Stimulated activated CD4-positive, alpha-beta T cell treated with anti-CD3 and anti-CD28 coated beads, Interleukin-1b, Interleukin-23, amount 100 ng/mL, for 4 hours (primary cell): ENCODE data around the gene DNAJC11.
"Not testable (repeated sequence)": the region's sequence is repeated elsewhere in the genome, so short reads cannot be mapped to it uniquely, and the experiment has no call there.

ENCODE experiments used
- DNase-seq, 2 donors: peaks; one replicate each; pipeline ENCODE4 v3.0.0-alpha.2; 2020; ENCODE audit warnings: low read depth in 2 of 2

The DNAJC11 gene

GRCh38 chr1:6701437-6702153, at the start of gene DNAJC11:
Gene DNAJC11 (minus strand): TSS chr1:6701816. CDS start chr1:6701800, 16 bp downstream.
- peak; percentile 83 to 86 for DNase-seq

DNA sequence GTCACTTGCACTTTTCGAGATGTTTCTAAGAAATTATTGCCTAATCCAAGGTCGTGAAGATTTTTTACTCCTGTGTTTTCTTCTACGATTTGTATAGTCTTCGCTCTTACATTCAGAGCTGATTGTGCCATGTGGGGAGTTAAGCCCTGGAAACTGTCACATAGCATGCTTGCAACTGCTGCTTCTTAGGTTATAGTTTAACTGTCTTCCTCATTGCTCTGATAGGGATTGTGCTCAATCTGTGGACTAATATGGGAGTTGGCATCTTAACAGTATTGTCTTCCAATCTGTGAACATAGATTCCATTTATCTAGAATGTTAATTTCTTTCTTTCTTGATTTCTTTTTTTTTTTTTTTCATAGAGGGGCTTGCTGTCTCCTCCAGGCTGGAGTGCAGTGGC, 48.9 kb upstream of the DNAJC11 start:
- no peak for DNase-seq

DNA sequence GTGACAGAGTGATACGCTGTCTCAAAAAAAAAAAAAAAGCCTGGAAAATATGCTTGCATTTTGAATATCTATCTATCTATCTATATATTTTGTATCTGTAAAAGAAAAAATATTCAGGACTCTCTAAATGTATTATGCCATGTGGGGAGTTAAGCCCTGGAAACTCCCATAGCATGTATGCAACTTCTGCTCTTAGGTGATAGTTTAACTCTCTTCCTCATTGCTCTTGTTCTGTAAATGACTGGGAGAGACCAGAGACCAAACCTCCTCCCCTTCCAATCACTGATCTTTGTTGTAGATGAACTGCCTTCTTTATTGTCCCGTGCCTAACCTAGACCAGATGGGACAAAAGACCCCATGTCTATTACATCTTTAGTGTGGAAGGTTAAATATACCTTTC, 46.1 kb upstream of the DNAJC11 start:
- no peak for DNase-seq

GRCh38 chr1:6745073-6745472, 43.5 kb upstream of the DNAJC11 start:
- DNase-seq: no peak

- DNase-seq: no peak
Observed at GRCh38 chr1:6743189-6744101, 41.8 kb upstream of the DNAJC11 start.

DNA sequence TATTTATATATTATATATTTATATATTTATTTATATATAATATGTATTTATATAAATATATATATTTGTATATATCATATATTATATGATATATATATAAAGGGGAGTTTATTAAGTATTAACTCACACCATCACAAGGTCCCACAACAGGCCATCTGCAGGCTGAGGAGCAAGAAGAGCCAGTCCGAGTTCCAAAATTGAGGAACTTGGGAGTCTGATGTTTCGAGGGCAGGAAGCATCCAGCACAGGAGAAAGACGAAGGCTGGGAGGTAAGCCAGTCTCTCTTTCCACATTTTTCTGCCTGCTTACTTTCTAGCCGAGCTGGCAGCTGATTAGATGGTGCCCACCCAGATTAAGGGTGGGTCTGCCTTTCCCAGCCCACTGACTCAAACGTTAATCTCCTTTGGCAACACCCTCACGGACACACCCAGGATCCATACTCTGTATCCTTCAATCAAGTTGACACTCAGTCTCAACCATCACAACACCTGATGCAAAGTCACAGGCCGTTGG, 41.1 kb upstream of the DNAJC11 start:
- DNase-seq: not testable (repeated sequence)

DNA sequence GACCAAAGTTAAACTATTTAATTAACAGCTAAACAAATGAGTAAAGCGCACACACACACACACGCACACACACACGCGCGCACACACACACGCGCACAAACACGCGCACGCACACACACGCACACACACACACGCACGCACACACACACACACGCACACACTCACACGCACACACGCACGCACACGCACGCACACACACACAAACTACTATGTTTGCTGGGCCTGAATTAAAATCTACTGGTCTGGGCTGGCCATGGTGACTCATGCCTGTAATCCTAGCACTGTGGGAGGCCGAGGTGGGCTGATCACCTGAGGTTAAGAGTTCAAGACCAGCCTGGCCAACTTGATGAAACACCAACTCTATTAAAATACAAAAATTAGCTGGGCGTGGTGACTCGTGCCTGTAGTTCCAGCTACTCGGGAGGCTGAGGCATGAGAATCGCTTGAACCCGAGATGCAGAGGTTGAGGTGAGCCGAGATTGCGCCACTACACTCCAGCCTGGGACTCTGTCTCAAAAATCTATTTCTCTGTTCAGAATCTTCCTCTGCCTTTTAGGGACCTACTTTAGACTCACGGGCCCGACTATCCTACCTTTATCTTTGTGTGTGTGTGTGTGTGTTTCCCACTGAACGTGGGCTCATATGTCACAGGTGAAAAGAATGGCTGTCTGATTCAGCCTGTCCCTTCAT, 37.5 kb upstream of the DNAJC11 start:
- no peak for DNase-seq

DNA sequence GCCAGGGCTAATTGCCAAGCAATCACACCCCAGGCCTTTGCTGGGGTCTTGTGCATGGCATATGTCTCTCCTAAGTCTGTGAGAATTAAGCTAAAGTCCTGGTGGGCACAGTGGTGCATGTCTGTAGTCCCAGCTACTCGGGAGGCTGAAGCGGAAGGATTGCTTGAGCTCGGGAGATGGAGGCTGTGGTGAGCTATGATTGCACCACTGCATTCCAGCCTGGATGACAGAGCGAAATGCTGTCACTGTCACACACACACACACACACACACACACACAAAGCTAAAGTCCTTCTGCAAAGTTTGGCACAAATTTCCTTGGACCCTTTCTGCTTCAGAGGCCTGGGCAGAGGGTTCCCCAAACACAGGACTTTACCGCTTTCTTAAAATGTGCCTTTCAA, 31.3 kb upstream of the DNAJC11 start:
- DNase-seq: no peak

DNA sequence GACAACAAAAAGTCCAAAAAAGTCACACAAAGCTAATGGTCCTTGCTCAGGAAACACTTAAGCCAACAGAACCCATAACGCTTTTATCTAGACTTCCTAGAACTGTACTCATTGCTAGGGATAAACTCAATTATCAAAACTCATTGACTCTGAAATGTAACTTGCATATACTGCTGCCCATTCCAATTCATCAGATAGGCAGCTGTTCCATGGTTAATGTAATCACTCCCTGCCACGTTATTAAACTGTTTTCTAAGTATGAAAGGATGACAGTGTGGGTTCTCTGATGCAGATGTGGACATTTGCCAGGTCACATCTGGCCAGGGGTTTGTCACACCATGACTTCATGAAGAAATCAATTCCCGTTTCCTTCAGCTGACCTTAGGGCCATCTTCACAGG, 30.3 kb upstream of the DNAJC11 start:
- no peak for DNase-seq

DNA sequence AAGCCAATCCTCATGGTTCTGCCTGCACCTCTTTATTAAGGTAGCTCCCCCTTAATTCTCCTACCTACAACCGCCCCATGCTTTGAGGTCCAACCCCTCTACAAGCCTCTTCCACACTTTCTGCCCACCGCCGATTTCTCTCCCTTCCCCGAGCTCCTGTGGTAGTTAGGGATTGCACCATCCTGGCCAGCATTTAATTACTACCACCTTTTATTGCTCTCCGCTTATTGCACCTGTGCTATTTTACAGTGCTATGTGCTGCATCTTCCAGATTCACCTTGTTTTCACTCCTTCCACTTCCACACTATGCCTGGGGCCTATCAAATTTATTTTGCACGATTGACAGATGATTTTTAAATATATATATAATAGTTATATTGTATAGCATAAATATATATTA, 29.3 kb upstream of the DNAJC11 start:
- no peak for DNase-seq

- no peak for DNase-seq
Observed at GRCh38 chr1:6730473-6730872, 28.9 kb upstream of the DNAJC11 start.

- peak; percentile 54 to 56 for DNase-seq
Observed at GRCh38 chr1:6727535-6727934, 25.9 kb upstream of the DNAJC11 start.

DNA sequence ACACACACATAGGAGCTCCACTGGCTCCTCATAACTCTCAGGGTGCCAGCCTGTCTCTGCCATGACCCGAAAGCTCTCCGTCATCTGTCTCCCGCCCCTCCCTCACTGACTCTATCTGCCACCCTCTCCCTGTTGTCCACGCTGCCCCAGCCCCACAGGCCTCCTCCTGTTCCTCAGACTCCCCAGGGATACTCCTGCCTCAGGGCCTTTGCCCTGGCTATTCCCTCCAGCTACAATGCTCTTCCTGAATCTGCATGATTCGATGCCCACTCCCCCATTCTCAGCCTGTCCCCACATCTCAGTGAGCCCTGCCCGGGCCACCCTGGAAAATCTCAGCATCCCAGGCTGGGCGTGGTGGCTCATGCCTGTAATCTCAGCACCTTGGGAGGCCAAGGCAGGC, 24.6 kb upstream of the DNAJC11 start:
- DNase-seq: no peak

- DNase-seq: no peak
Observed at GRCh38 chr1:6724517-6725141, 23.0 kb upstream of the DNAJC11 start.

GRCh38 chr1:6723621-6724428, 22.2 kb upstream of the DNAJC11 start:
- DNase-seq: no peak

DNA sequence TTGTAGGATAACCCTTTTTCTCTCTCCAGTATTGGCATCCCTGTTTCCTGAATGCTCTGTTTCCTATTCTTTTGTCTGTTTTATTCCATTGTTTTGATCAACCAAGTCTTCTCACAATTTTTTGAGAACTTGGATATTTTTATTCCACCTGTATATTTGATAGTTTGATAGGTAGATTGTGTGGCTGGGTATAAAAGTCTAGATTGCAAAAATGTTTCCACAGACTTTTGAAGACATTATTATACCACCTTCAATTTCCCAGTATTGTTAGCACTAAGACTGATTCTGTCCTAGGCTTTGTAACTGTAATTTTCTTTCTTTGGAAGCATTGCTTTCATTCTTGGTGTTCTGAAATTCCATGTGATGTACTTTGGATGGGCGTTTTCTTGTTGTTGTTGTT, 9.6 kb upstream of the DNAJC11 start:
- DNase-seq: no peak

- DNase-seq: no peak
Observed at GRCh38 chr1:6704746-6705145, 3.1 kb upstream of the DNAJC11 start.

DNA sequence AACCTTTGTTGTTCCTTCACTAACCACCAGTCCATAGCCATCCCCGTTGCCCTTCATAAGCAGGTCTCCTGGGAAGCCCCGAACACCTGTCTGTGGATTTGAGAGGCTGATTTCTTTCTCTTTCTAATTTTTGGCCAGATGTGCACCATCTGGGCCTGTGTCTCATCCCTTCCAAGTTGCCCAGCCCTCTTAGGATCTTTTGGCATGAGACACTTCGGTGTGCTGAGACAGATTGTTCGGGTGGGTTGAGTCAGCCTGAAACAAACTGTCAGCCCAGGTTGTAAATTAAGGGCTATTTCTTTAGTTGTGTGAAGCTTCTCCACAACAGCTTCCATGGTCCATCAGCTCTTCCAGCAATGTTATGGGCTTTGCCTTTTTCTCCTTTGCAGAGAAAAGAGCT, 1.4 kb upstream of the DNAJC11 start:
- no peak for DNase-seq

GRCh38 chr1:6700853-6701436, 671 bp downstream of the DNAJC11 start:
- DNase-seq: no peak

DNA sequence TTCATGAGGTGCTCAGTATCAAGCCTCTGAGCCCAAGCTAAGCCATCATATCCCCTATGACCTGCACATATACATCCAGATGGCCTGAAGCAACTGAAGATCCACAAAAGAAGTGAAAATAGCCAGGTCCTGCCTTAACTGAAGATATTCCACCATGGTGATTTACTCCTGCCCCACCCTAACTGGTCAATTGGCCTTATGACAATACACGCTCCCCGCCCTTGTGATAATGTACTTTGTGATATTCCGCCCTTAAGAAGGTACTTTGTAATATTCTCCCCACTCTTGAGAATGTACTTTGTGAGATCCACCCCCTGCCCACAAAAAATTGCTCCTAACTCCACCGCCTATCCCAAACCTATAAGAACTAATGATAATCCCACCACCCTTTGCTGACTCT, 1.7 kb downstream of the DNAJC11 start:
- DNase-seq: not testable (repeated sequence)

DNA sequence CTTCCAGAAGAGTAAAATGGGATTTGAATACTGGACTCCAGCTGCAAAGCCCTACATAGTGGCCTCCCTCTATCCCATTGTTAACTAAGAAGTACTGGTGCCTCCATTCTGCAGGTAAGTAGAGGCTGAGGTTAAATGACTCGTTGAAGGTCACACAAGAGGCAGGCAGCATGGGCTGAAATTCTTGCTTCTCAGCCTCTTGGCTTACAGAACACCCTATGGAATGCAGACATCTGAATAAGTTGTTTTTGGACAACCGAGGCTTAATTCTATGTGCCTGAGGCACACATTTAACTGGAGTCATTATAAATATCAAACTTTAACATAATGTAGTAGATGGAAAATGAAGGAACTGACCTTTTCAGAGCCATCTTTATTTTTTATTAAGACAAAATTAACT, 5.7 kb downstream of the DNAJC11 start:
- no peak for DNase-seq
